OCI-LY7 (cell line): ENCODE data around the gene AKAP8L. TPM values are rescaled to one million over a fixed set of nuclear protein-coding genes. Genes with fewer than 3 reads are reported as not detected.

ENCODE experiments used
- BruUV-seq: library from RNA; stranded (reverse); fragments of 400-500 nt; replicated peaks from 2 replicates; lab custom pipeline; 2021; lab: Mats Ljungman, UMichigan
- CTCF ChIA-PET: fragments of 300-600 bp; sonication (Branson Sonifier 250); formaldehyde crosslinking; loops from one replicate; lab custom pipeline; 2022; ENCODE audit warnings: antibody characterized with exemption; ENCODE audit not compliant: unreplicated experiment; lab: Charles Lee
- POLR2A ChIA-PET: fragments of 300-600 bp; sonication (Branson Sonifier 250); formaldehyde crosslinking; loops from one replicate; lab custom pipeline; 2022; ENCODE audit warnings: antibody characterized with exemption; lab: Charles Lee
- DNase-seq: peaks from one replicate; pipeline ENCODE4 v3.0.0-alpha.2; 2015; ENCODE audit warnings: low spot score
- H2AFZ ChIP-seq: fragments of 200-600 bp; sonication (generic), shearing (Covaris generic); 2 replicates; pipeline ENCODE4 v1.6.1; 2014; ENCODE audit warnings: mild to moderate bottlenecking, antibody characterized with exemption, low read length, moderate library complexity
- H3K27ac ChIP-seq: fragments of 200-600 bp; sonication (generic); 2 replicates; pipeline ENCODE4 v1.5.1; 2014; ENCODE audit warnings: mixed run types, low read depth, mild to moderate bottlenecking, moderate library complexity, low read length, inconsistent platforms; ENCODE audit not compliant: poor library complexity, severe bottlenecking
- H3K36me3 ChIP-seq: fragments of 200-600 bp; sonication (generic); 2 replicates; pipeline ENCODE4 v1.6.1; 2014; ENCODE audit warnings: mild to moderate bottlenecking, antibody characterized with exemption, low read length, moderate library complexity, mixed read lengths; ENCODE audit not compliant: insufficient read depth
- H3K4me1 ChIP-seq: fragments of 200-600 bp; sonication (generic); 2 replicates; pipeline ENCODE4 v1.5.1; 2014; ENCODE audit warnings: mild to moderate bottlenecking, low read length; ENCODE audit not compliant: insufficient read depth, poor library complexity, severe bottlenecking
- H3K4me2 ChIP-seq: fragments of 200-600 bp; sonication (generic); 2 replicates; pipeline ENCODE4 v1.6.1; 2014; ENCODE audit warnings: mild to moderate bottlenecking, low read length
- H3K4me3 ChIP-seq: fragments of 200-600 bp; sonication (generic); 2 replicates; pipeline ENCODE4 v1.5.1; 2014; ENCODE audit warnings: mild to moderate bottlenecking, low read depth, low read length; ENCODE audit not compliant: poor library complexity, severe bottlenecking
- H3K79me2 ChIP-seq: fragments of 200-600 bp; sonication (generic); 2 replicates; pipeline ENCODE4 v1.6.1; 2016; ENCODE audit warnings: low read depth, mild to moderate bottlenecking, low read length, moderate library complexity, mixed read lengths; ENCODE audit not compliant: insufficient read depth
- H3K9me2 ChIP-seq: fragments of 200-600 bp; sonication (generic); 2 replicates; pipeline ENCODE4 v1.6.1; 2016; ENCODE audit warnings: mild to moderate bottlenecking, low read length, mixed read lengths; ENCODE audit not compliant: insufficient read depth
- H3K9me3 ChIP-seq: fragments of 200-600 bp; sonication (generic); 2 replicates; pipeline ENCODE4 v1.6.1; 2014; ENCODE audit warnings: mild to moderate bottlenecking, mixed run types, low read length, mixed read lengths
- H4K20me1 ChIP-seq: fragments of 200-600 bp; sonication (generic); 2 replicates; pipeline ENCODE4 v1.6.1; 2014; ENCODE audit warnings: mild to moderate bottlenecking, antibody characterized with exemption, low read length, moderate library complexity, mixed read lengths; ENCODE audit not compliant: insufficient read depth
- EZH2phosphoT487 ChIP-seq: fragments of 200-600 bp; sonication (generic); IDR thresholded peaks from 2 replicates; pipeline ENCODE4 v1.6.1; 2018; ENCODE audit warnings: low read depth, borderline replicate concordance, mild to moderate bottlenecking, mixed run types, antibody characterized with exemption, low read length, moderate library complexity, mixed read lengths
- intact Hi-C: fragments of 100-400 bp; cut with micrococcal nuclease; formaldehyde crosslinking; loops from one replicate; pipeline ENCODE4 v1.10.0; 2022; ENCODE audit not compliant: unreplicated experiment
- total RNA-seq, 2 experiments: library from RNA; depleted of rRNA in 1 of 2; stranded (reverse); fragments of >200 nt in 1 of 2; shearing (Covaris generic) in 1 of 2; gene quantifications; 2 replicates each; pipeline ENCODE4 v1.2.3, GENCODE V29; 2014 to 2022
- TF ChIP-seq, protein P1 (sequence below): fragments of 200-600 bp; sonication (generic); conservative IDR thresholded peaks from 2 replicates; pipeline ENCODE4 v1.5.1; 2014; ENCODE audit warnings: mild to moderate bottlenecking, antibody characterized with exemption, low read length, moderate library complexity, mixed read lengths

AKAP8L gene
- total RNA-seq, 2 experiments from 2014 or later = 119 to 124 TPM

DNA sequence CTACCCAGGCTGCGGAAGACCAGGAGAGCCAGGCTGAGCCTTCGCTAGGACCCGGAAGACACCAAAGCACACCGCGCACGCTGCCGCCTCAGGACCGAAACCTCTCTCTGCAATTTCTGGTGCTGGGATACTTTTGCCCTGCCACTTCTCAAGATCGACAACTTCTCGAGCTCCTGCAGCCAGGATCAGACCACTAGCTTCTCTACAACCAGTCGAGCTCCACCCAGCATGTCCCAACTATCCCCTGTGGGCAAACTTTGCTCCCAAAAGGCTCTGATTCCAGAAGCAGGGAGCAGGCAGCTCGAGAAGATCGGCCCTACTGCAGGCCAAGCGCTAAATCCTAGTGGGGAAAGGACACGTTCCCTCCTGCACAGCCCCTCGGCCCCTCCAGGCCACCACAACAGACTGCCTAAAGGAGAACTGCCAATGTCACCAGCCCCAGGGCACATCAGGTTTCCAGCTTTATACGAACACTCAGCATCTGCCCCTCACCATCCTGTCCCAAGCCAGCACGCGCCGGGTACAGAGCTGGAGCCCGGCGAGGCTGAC is 40.2 kb downstream of the AKAP8L start:
- H3K27ac ChIP-seq = peak overlapping the region; percentile 75
- ChIA-PET POLR2A (interaction anchor here (0.9 to 3.1 kb wide), 4 partner anchors 14 to 46 kb away, joined by 3 to 12 read pairs (median 4); partner anchors contain the start of genes AKAP8L and BRD4), CTCF (no interaction called here)
- peak overlapping the region; percentile 72 for H3K4me2 ChIP-seq
- H3K9me2 ChIP-seq = no peaks in the 10 kb centered on the region
- H3K4me3 ChIP-seq = peak overlapping the region; percentile 83
- peaks cover 18% of the 10 kb centered on the region for H4K20me1 ChIP-seq
- peaks cover 44% of the 10 kb centered on the region for H3K36me3 ChIP-seq
- TF ChIP-seq, protein P1, sequence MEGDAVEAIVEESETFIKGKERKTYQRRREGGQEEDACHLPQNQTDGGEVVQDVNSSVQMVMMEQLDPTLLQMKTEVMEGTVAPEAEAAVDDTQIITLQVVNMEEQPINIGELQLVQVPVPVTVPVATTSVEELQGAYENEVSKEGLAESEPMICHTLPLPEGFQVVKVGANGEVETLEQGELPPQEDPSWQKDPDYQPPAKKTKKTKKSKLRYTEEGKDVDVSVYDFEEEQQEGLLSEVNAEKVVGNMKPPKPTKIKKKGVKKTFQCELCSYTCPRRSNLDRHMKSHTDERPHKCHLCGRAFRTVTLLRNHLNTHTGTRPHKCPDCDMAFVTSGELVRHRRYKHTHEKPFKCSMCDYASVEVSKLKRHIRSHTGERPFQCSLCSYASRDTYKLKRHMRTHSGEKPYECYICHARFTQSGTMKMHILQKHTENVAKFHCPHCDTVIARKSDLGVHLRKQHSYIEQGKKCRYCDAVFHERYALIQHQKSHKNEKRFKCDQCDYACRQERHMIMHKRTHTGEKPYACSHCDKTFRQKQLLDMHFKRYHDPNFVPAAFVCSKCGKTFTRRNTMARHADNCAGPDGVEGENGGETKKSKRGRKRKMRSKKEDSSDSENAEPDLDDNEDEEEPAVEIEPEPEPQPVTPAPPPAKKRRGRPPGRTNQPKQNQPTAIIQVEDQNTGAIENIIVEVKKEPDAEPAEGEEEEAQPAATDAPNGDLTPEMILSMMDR = no peak
- TF ChIP-seq EZH2phosphoT487 = no peak
- intact Hi-C loops = loop anchor here (1.0 to 2.0 kb wide), 5 partner anchors 40 to 458 kb away; partner anchors contain the start of gene AKAP8L
- H3K9me3 ChIP-seq = no peaks in the 10 kb centered on the region
- TSS peak; percentile 79 for BruUV-seq
- peak; percentile 73 for DNase-seq
- H2AFZ ChIP-seq = peak overlapping the region; percentile 25; the same call in 1 of the 2 replicates
- peaks cover 35% of the 10 kb centered on the region for H3K4me1 ChIP-seq
- peaks cover 57% of the 10 kb centered on the region for H3K79me2 ChIP-seq

DNA sequence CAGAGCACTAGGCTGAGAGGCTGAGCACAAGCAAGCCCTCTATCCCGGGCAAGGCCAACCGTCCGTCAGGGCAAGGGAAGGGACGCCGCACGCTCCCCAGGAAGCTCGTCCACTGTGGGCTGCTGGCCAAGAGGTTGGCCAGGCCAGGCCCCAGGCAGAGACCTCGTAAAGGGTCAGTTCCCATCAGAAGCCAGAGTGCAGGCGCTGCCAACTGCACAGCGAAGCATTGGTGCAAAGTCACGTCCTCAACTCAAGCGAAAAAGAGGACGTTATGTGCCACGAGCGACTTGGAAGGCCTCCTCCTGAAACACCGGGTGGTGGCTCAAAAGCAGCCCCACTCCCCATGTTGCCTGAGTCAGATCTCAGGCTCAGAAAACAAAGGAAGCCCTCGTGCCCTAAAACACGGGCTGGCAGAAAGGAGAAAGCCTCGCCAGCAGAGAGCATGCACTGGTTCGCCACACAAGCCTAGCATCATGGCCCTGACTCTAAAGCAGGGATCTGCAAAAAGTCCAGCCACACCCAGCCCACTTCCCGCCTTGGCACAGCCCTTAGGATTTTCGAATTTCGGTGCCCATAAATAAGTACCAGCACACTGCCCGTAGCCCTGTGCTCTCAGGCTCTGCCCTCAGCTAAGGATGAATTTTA is 43.9 kb downstream of the AKAP8L start:
- H4K20me1 ChIP-seq = peaks cover 18% of the 10 kb centered on the region
- no peak overlapping the region for H3K27ac ChIP-seq
- no peak overlapping the region for H3K4me2 ChIP-seq
- DNase-seq = no peak
- peaks cover 59% of the 10 kb centered on the region for H3K36me3 ChIP-seq
- H3K4me3 ChIP-seq = no peak overlapping the region
- peaks cover 61% of the 10 kb centered on the region for H3K79me2 ChIP-seq
- H3K9me2 ChIP-seq = no peaks in the 10 kb centered on the region
- no peaks in the 10 kb centered on the region for H3K9me3 ChIP-seq
- POLR2A ChIA-PET = no interaction called here
- BruUV-seq = no TSS peak
- intact Hi-C loops = no loop called here
- TF ChIP-seq, protein P1 = no peak
- no peak for TF ChIP-seq EZH2phosphoT487
- CTCF ChIA-PET = no interaction called here
- H3K4me1 ChIP-seq = peaks cover 18% of the 10 kb centered on the region
- no peak overlapping the region for H2AFZ ChIP-seq
